NCI-H1092 treated with DMSO at 0.1 percent for 48 hours (cell line): Measurements from ENCODE around the gene MUCL3.
"Not testable (repeated sequence)": the region's sequence is repeated elsewhere in the genome, so short reads cannot be mapped to it uniquely, and the experiment has no call there.

Source experiments
- DNase-seq: peaks from one replicate; lab custom pipeline; 2025; lab: John Stamatoyannopoulos, UW

The MUCL3 gene

DNA sequence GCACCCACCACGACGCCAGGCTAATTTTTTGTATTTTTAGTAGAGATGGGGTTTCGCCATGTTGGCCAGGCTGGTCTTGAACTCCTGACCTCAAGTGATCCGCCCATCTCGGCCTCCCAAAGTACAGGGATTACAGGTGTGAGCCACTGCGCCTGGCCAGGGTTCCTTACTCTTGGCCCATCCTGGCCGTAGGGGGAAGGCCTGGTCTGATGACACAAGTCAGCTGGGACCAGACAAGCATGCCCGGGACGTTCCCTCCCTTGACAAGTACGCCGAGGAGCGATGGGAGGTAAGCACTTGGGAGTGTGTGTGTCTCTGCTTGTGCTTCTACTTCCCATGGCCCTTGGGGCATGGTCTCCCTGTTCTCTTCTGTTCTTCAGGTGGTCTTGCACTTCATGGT lies 30.3 kb upstream of the MUCL3 start:
- DNase-seq, result not testable (repeated sequence)

DNA sequence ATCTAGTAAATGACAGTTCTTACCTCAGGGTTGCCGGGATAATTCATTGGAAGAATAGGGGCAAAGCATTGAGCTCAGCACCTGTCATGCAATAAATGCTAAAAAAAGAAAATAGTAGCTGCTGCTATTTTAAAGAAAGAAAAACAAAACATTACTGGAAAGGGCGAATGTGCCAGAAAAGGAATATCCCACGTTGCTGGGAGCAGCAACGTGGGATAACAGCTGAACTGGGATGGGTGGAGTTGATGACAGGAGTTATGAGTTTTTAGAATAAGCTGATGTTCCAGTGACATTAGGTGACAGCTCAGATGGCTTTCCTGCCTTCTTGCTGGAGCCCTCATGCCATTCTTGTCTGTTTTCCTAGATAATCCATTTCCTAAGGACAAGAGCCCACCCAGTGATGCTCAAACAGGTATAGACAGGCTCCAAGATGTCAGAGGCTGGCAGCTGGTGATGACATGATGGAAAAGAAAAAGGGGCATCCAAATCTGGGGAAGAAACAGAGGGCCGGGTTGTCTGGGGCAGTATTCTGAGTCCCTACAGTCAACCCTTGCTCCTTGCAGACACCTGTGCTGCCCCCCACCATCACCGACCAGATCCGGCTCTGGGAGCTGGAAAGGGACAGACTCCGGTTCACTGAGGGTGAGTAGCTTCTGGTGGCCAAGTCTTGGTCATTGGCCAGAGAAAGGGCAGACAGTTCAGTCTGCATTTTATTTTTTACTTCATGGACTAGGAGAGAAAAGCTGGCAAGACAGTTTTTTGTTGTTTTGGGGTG lies 27.8 kb upstream of the MUCL3 start:
- no peak for DNase-seq

DNA sequence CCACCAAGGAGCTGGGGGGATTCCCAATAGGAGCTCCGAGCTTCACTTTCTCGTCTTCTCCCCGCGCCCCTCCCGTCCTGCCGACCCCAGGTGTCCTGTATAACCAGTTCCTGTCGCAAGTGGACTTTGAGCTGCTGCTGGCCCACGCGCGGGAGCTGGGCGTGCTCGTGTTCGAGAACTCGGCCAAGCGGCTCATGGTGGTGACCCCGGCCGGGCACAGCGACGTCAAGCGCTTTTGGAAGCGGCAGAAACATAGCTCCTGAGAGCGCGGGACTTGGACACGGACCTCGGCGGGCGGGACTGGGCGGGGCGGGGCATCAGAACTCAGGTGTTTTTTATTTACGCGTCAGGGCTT lies 27.1 kb upstream of the MUCL3 start:
- DNase-seq, result no peak

DNA sequence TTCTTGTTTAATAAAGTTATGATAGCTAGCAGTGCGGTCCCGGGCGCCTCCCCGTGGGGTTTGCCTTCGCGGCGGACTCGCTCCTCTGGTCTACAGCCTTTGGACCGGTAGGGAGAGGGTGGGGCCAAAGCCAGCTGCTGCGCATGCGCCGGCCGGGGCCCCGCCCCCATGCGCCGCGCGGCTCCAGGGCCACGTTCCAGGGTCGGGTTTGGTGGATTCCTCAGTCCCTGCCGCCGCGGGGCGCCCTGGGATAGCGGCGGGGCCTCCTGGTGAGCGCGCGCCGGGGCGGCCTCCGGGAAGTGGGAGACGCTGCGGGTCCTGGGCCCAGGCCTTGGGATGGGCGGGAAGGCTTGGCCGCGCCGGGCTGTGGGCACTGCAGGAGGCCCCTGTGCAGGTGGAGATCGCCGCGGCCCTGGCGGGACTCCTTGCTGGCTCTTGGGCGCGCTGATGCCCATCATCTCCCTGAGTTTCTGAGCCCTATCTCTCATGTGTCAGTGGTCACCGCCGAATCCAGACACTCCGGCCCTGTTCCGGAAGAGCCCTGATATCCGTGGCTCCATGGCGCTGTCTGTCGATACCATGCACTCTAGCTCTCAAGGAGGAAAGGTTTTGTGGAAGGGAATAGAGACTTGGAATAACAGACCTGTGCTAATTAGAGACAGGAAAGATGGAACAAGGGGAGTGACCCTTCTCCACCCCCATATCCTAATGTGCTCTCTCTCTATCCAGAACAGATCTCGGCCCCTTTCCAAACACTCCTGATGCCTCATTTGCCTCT lies 26.5 kb upstream of the MUCL3 start, which contains the start of gene VARS2:
TSS of gene VARS2 (plus strand) at position 163 of the 778 bp plus-strand sequence. CDS start at position 762, 599 bp downstream.
- DNase-seq, result peak; percentile 63

DNA sequence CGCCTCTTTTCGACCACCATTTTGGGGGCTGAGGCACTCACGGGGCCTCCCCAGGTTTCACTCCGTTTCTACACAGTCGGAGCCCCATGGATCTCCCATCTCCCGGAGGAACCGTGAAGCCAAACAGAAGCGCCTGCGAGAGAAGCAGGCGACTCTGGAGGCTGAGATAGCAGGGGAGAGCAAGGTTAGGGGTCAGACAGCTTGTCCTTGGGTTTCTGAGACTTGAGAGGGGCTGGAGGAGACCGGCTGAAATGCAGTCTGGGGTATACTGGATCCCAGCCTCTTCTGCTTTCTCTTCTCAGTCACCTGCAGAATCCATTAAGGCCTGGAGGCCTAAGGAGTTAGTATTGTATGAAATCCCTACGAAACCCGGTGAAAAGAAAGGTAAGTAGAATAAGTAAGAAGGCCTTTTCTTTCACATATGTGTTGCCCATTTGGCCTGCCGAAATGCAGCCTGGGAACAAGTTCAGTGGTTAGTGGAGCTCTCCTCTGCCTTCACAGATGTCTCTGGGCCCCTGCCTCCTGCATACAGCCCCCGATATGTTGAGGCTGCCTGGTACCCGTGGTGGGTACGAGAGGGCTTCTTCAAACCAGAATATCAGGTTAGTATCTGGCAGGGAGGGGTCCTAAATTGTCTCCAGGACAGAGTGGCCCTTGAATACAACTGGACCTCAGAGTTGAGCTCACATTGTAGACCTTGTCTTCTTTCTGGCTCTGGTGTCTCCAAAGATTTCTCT lies 25.8 kb upstream of the MUCL3 start:
- no peak for DNase-seq

DNA sequence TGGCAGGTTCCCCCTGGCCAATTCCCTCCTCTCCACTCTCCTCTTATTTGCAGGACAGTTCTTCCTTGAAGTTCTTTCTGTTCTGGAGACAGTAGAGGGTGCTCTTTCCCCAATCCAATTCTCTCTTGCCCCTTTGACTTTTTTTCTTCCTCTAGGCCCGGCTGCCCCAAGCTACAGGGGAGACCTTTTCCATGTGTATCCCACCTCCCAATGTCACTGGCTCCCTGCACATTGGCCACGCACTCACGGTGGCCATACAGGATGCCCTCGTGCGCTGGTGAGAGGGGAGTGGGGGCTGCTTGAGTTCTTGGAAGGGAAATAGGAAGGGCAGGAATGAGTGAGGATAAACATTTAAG lies 25.2 kb upstream of the MUCL3 start:
- DNase-seq, result peak; percentile 1

DNA sequence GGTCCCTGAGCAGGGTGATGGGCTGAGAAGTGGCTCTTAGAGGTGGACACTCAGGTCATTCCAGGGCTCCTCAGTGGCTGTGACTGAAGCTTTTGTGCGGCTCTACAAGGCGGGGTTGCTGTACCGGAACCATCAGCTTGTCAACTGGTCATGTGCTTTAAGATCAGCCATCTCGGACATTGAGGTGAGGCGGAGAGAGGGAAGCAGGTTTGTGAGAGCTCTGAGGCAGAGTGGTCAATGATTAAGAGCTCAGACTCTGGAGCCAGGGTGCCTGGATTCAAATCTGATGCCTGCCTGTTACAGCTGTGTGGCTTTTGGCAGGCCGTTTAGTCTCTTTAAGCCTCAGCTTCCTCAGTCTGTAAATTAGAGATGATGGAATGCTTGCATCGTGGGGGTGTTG lies 23.7 kb upstream of the MUCL3 start:
- DNase-seq, result no peak

DNA sequence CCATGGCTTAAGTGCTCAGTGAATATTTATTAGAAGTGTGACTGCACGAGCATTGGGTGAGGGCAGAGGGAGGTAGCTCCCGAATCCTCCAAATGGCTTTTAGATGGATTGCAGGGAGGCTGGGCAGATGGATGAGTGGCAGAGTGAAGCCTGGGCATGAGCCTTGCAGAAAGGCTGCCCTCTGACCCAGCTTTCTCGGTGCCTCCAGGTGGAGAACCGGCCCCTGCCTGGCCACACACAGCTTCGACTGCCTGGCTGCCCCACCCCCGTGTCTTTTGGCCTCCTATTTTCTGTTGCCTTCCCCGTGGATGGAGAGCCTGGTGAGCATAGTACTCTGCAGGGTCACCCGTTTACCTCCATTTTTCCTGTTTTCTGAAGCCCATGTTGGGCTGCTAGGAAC lies 23.3 kb upstream of the MUCL3 start:
- no peak for DNase-seq

DNA sequence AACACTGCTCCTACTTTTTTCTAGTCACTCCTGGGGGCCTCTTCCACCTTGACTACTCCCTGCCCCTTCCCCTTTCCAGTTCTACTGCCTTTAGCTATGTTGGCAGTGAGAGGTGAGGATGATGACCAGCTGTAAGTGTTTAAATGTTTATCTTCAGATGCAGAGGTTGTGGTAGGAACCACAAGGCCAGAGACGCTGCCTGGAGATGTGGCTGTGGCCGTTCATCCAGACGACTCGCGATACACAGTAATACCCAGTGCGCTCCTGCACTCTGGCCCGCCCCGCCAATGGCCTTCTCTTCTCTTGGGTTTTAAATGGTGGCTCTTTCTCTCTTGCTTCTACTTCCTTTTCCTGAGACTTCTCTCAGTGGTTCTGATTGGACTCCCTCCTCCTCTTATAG lies 22.1 kb upstream of the MUCL3 start:
- DNase-seq, result no peak

DNA sequence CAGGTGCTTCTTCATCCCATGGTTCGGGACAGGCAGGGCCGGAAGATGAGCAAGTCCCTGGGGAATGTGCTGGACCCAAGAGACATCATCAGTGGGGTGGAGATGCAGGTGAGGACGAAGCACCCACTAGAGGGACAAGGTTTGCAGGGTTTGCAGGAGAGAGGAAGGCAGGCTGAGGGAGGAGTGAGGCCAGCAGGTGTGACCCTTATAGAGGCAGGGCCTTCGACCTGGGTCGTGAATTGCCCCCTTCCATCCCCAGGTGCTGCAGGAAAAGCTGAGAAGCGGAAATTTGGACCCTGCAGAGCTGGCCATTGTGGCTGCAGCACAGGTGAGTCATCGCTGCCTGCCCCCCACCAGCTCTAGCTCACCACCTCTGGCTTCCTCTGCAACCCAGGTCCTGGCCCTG lies 18.3 kb upstream of the MUCL3 start:
- DNase-seq, result no peak

DNA sequence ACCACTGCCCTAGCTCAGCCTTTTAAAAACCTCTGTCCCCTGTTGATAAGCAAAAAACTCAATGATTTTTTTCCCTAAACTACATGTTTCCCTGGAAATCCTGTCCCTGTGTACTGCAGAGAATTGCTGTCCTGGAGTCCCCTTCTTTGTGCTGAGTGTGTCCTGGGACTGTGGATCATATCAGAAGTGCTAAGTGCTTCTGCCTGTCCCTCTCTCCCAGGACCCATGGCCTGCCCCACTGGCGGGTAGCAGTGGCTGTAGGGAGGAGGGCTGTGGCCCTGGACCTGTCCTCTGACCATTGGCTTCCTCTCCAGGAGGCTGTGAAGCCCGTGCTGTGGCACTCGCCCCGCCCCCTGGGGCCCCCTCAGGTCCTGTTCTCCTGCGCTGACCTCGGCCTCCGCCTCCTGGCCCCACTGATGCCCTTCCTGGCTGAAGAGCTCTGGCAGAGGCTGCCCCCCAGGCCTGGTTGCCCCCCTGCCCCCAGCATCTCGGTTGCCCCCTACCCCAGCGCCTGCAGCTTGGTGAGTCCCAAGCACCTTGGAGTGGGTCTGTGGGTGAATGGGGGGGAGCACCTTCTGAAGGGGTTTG lies 16.6 kb upstream of the MUCL3 start:
- DNase-seq, result not testable (repeated sequence)

DNA sequence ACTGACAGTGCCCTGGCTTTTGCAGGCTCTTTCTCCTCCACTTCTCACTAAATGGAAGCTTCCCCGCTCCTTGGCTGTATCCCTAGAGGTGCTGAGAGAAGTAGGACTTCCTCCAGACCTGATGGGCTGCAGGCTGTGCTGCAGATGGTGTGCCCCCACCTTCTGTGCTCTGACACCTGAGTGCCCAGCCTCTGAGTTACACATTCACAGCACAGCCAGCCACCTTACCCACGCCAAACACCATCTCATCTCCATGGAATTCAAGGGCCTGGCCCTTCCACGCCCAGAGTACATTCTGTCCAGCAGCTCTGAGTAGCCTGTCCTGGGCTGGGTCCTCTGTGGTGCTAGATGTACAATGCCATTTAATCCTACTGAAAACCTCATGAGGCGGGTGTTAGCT lies 14.1 kb upstream of the MUCL3 start:
- no peak for DNase-seq

DNA sequence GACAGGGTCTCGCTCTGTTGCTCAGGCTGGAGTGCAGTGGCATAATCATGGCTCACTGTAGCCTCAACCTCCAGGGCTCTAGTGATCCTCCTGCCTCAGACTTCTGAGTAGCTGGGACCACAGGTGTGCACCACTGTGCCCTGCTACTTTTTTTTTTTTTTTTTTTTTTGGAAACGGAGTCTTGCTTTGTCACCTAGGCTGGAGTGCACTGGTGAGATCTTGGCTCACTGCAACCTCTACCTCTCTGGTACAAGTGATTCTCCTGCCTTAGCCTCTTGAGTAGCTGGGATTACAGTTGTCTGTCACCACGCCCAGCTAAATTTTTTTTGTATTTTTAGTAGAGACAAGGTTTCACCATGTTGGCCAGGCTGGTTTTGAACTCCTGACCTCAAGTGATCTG lies 13.7 kb upstream of the MUCL3 start:
- DNase-seq, result not testable (repeated sequence)

DNA sequence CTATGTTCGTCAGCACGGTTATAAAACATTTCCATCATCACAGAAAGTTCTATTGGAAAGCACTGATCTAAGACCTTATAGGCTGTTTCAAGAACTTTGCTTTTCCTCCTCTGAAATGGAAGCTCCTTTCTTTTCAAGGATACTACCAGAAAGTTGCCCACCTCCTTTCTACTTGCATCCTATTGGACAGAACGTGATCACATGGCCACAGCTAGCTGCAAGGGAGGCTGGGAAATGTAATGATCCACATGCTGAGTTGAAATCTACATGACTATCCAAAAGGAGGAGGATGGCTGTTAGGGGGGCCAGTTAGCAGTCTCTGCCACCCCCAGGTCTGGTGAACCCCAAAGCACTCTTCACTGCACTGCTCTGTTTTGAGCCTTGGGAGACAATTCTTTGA lies 12.1 kb upstream of the MUCL3 start:
- no peak for DNase-seq

DNA sequence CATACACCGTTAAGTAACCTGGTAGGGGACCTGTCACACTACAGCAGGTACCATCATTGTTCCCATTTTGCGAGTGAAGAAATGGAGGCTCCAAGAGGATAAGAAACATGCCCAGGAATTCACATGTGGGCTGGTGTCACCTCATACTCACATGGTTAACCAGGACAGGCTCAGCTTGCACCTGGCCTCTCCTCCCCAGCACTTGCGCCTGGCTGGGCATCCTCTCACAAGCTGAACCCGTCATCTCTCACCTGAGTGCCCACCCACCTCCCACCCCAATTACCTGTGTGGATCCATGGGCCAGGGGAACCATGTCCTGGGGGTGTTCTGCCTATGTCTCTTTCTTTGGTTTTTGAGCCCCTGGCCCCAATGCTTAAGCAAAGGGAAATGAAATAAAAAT lies 10.3 kb upstream of the MUCL3 start:
- no peak for DNase-seq

DNA sequence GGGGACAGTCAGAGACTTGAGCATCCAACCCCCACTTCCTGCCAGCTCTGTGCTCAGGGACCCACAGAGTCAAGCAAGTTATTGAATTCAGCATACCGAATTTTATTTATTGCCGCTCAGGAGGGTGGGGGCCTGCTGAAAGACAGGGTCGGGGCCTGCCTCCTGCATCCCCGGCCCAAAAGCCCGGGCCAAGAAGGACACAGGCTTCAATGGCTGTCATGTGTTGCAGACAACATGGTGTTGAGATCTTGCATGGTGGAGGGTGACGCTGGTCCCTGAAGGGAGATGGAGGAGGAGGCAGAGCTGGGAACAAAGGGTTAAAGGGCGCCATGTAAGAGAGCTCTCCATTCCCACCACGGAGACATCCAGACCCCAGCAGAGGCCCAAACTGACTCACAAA lies 9.5 kb upstream of the MUCL3 start:
- DNase-seq, result no peak

DNA sequence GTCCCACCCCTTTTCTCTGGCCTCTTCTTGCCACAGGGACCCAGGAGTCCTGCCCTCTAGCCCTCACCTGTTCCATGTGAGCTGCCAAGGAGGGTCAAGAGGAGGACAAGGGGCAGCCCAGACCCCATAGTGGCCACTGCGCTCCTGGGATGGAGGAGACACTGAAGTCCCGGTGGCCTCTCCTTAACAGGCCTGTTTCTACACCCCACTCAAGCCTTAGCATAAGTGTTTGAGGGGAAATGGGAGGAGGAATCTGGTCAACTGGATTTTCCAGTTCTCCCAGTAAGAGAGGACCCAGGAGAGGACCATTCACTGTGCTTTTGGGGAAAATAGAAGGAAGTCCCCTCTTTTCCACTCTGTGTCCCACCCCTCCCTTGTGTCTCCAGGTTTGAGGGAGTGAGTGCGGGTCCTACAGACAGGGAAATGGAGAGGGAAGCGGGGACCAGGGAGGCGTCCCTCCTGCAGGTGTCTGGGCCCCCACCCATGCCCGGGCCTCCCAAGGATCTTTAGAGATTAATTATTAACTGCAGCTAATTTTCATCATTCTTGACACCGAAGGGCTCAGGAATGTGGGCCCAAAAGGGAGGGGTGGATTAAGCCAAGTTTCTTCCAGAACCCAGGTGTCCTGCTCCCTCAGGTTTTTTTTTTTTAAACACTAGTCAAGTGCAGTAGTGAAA lies 8.7 kb upstream of the MUCL3 start, which contains the start of gene SFTA2:
TSS of gene SFTA2 (minus strand) at position 202 of the 677 bp plus-strand sequence. CDS start at position 128, 74 bp downstream.
- no peak for DNase-seq

DNA sequence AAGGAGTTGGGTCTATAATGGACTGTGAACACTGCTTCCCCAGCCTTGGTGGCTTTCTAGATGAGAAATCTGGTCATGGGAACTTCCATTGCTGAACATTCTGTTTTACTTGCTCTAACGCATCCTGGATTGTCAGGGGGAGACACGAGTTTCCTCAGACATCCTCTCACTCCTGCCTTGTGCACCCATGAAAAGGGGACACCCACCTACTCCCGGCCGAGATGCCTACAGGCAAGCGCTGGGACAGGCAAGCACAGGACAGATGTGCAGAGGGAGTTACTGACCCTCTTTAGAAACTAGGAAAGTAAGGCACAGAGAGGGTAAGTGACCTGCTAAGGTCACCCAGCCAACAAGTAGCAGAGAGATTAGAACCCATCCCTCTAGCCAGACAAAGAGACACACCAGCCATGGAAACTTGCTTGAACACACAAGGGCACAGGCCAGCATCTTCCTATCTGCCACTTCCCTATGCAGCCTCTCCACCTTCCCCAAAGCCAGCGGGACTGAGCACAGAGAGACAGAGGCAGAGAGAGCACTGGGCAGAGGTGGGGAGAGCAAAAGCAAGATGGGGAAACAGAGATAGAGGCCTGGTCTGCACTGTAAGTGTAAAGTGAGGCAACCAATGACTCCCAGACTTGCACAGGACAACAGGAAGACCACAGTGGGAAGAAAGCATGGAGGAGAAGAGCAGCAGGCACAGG lies 8.0 kb upstream of the MUCL3 start:
- no peak for DNase-seq

DNA sequence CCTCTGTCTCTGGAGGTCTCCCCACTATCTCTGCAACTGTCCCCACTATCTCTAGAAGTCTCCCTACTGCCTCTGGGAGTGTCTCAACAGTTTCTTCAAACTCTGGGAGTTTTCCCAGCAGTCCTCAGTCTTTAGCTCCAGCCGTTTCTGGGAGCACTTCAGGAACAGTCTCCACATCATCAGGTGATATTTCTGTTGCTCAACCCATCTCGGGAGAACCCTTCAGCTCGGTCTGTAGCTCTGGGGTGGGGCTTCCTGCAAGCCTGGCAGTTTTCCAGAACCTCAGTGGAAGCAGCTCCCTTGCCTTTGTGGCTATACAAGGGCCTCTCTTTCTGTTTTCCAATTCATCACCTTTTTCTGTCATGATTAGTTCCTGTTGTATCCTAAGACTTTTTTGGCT lies 5.8 kb upstream of the MUCL3 start:
- no peak for DNase-seq

DNA sequence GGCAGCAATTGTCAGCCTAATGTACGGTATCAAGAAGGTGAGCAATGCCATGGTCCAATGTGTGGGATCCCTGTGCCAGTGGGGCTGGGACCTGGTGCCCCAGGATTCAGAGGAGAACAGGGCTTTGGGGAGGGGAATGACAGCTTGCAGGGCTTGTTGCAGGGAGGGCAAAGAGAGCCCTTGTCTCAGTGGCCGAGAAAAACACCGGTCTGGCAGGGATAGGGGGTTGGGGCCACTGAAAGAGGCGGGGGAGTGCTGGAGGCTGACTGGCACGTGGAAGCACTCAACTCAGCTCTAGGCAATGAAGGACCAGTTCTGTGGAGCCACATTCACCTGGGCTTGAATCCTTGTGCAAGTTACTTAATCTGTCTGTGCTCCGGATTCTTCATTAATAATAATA lies 3.5 kb upstream of the MUCL3 start:
- DNase-seq, result no peak

DNA sequence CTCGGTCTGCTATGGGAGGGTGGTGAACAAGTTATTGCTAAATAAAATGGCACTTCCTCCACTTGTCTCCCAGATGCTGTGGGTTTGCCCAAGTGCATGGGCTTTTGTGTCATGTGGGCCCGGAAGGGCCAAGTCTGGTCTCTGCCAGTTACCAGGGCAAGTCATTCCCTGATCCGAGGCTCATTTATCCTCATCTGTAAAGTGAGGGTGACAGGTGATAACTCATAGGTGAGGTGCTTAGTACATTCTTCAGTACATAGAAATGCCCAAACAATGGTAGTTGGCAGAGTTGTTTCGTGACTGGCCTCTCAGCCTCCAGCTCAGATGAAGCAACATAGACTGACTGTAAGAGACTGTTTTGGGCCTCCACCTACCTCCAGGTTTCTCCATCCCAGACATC lies 2.0 kb upstream of the MUCL3 start:
- no peak for DNase-seq
